SK-N-SH (cell line): ENCODE results near the gene GYS1. TPM values are rescaled to one million over a fixed set of nuclear protein-coding genes. Genes with fewer than 3 reads are reported as not detected.
A peak's percentile ranks its signal among the peaks of the same experiment; 100 is the strongest.
"Not testable (repeated sequence)": the region's sequence is repeated elsewhere in the genome, so short reads cannot be mapped to it uniquely, and the experiment has no call there.

Experiments used
- CTCF ChIA-PET: fragments of 300-600, 350-600 bp; formaldehyde crosslinking; extraction: SDS; loops from one replicate; lab custom pipeline; 2021; lab: Yijun Ruan, JAX
- POLR2A ChIA-PET: fragments of 350-600 bp; sonication (Branson Sonifier 250); formaldehyde crosslinking; extraction: SDS; loops from one replicate; lab custom pipeline; 2020; ENCODE audit warnings: antibody characterized with exemption, inconsistent platforms; lab: Yijun Ruan, JAX
- DNase-seq: peaks from one replicate; pipeline ENCODE4 v3.0.0; 2012
- H2AFZ ChIP-seq: fragments of 200-600 bp; sonication (generic); 2 replicates; pipeline ENCODE4 v1.8.1; 2016; ENCODE audit warnings: antibody characterized with exemption, mild to moderate bottlenecking, low read depth
- H3F3A ChIP-seq: fragments of 200-600 bp; sonication (generic); replicated peaks from 2 replicates; pipeline ENCODE3; 2016; ENCODE audit warnings: antibody characterized with exemption, mild to moderate bottlenecking; ENCODE audit not compliant: insufficient read depth
- H3K27ac ChIP-seq, 2 experiments: fragments of 200-500 bp in 1 of 2; fragments of 200-600 bp in 1 of 2; sonication (Bioruptor generic) in 1 of 2; sonication (generic), shearing (Covaris generic) in 1 of 2; 2 replicates each; pipeline versions ENCODE4 v1.5.1 to v1.6.1; 2014 to 2016; ENCODE audit warnings: low read depth in 2 of 2, inconsistent platforms in 1 of 2, low read length in 1 of 2, mild to moderate bottlenecking in 1 of 2, mixed read lengths in 1 of 2
- H3K27me3 ChIP-seq: fragments of 200-600 bp; sonication (generic), shearing (Covaris generic); 2 replicates; pipeline ENCODE4 v1.6.1; 2016; ENCODE audit warnings: mixed run types; ENCODE audit not compliant: insufficient read depth
- H3K36me3 ChIP-seq, 2 experiments: fragments of 200-500 bp in 1 of 2; fragments of 200-600 bp in 1 of 2; sonication (Bioruptor generic) in 1 of 2; sonication (generic) in 1 of 2; replicated peaks in 1 of 2; 2 replicates each; pipeline versions ENCODE3 to v1.5.1; 2014 to 2016; ENCODE audit warnings: low read length in 1 of 2, mild to moderate bottlenecking in 1 of 2; ENCODE audit not compliant: insufficient read depth in 2 of 2, control insufficient read depth in 1 of 2
- H3K4me1 ChIP-seq, 2 experiments: fragments of 200-500 bp in 1 of 2; fragments of 200-600 bp in 1 of 2; sonication (Bioruptor generic) in 1 of 2; sonication (generic), shearing (Covaris generic) in 1 of 2; 2 replicates each; pipeline versions ENCODE4 v1.5.1 to v1.6.1; 2014 to 2016; ENCODE audit warnings: low read depth in 1 of 2, low read length in 1 of 2, mixed run types in 1 of 2; ENCODE audit not compliant: insufficient read depth in 2 of 2, control insufficient read depth in 1 of 2
- H3K4me2 ChIP-seq: fragments of 200-600 bp; sonication (generic), shearing (Covaris generic); 2 replicates; pipeline ENCODE4 v1.6.1; 2017; ENCODE audit warnings: mixed run types
- H3K4me3 ChIP-seq, 2 experiments: fragments of 200-500 bp in 1 of 2; fragments of 200-600 bp in 1 of 2; sonication (Bioruptor generic) in 1 of 2; sonication (generic), shearing (Covaris generic) in 1 of 2; 2 replicates each; pipeline versions ENCODE4 v1.5.1 to v1.8.1; 2014 to 2016; ENCODE audit warnings: low read depth in 2 of 2, inconsistent platforms in 1 of 2, low read length in 1 of 2, mild to moderate bottlenecking in 1 of 2, mixed read lengths in 1 of 2, moderate library complexity in 1 of 2
- H3K79me2 ChIP-seq: fragments of 200-600 bp; sonication (generic); 2 replicates; pipeline ENCODE4 v1.8.1; 2017; ENCODE audit warnings: mild to moderate bottlenecking; ENCODE audit not compliant: insufficient read depth
- H3K9ac ChIP-seq: fragments of 200-600 bp; sonication (generic); 2 replicates; pipeline ENCODE4 v1.6.1; 2017; ENCODE audit warnings: mixed run types
- H3K9me2 ChIP-seq: fragments of 200-600 bp; sonication (generic); 2 replicates; pipeline ENCODE4 v1.6.1; 2017; ENCODE audit warnings: mixed run types
- H3K9me3 ChIP-seq: fragments of 200-600 bp; sonication (generic); 2 replicates; pipeline ENCODE4 v1.6.1; 2017; ENCODE audit warnings: mixed run types, mild to moderate bottlenecking, moderate library complexity
- H4K20me1 ChIP-seq: fragments of 200-600 bp; sonication (generic); 2 replicates; pipeline ENCODE4 v1.6.1; 2017; ENCODE audit warnings: mild to moderate bottlenecking, mixed run types; ENCODE audit not compliant: insufficient read depth
- CTCF ChIP-seq: fragments of 200-600 bp; sonication (generic); IDR thresholded peaks from 2 replicates; pipeline ENCODE4 v1.6.1; 2017; ENCODE audit warnings: antibody characterized with exemption, mild to moderate bottlenecking, moderate library complexity
- EP300 ChIP-seq, 2 experiments: IDR thresholded peaks; 2 replicates each; pipeline versions ENCODE4 v1.4.0 to v1.6.1; 2012; ENCODE audit warnings: borderline replicate concordance in 1 of 2, low read depth in 1 of 2, low read length in 1 of 2
- FOSL2 ChIP-seq: IDR thresholded peaks from 2 replicates; pipeline ENCODE4 v1.4.0; 2012; ENCODE audit warnings: low read depth, mild to moderate bottlenecking, moderate library complexity, borderline replicate concordance
- MEF2A ChIP-seq: IDR thresholded peaks from 2 replicates; pipeline ENCODE4 v1.4.0; 2012; ENCODE audit warnings: low read depth, borderline replicate concordance
- POLR2AphosphoS5 ChIP-seq: IDR thresholded peaks from 2 replicates; pipeline ENCODE4 v1.6.1; 2012; ENCODE audit warnings: low read depth, low read length
- RAD21 ChIP-seq: IDR thresholded peaks from 2 replicates; pipeline ENCODE4 v1.6.1; 2012; ENCODE audit warnings: mild to moderate bottlenecking, low read length
- RCOR1 ChIP-seq: fragments of 150-350 bp; IDR thresholded peaks from 2 replicates; pipeline ENCODE4 v1.6.1; 2017; ENCODE audit warnings: antibody characterized with exemption, low read length
- RXRA ChIP-seq: IDR thresholded peaks from 2 replicates; pipeline ENCODE4 v1.4.0; 2012; ENCODE audit warnings: low read depth, mild to moderate bottlenecking, borderline replicate concordance
- TAF1 ChIP-seq: IDR thresholded peaks from 2 replicates; pipeline ENCODE4 v1.6.1; 2012; ENCODE audit warnings: low read depth, mild to moderate bottlenecking, low read length, moderate library complexity, borderline replicate concordance
- WGBS: methylation state at CpG from one replicate; pipeline ENCODE4 v1.1.6; 2017; ENCODE audit warnings: low lambda C conversion rate; 5-methylcytosine and 5-hydroxymethylcytosine counted together
- polyA plus RNA-seq, 3 experiments: library from polyadenylated mRNA; depleted of rRNA; stranded (reverse); fragments of >200 nt; gene quantifications; 2 replicates each; pipeline ENCODE4 v1.2.3, GENCODE V29; 2012
- TF ChIP-seq, protein P1 (sequence below): IDR thresholded peaks from 2 replicates; pipeline ENCODE4 v1.4.0; 2012; ENCODE audit warnings: low read depth, borderline replicate concordance

The GYS1 gene
- polyA plus RNA-seq, 1 of the 3 experiments (the other 2 are of a cell fraction): 25.3 TPM

- no peak for DNase-seq
- WGBS: 90% methylated on average over 15 of the region's 15 CpGs
- Histone ChIP-seq H3K27ac (no peak overlapping the region), H3K4me3 (no peak overlapping the region), H4K20me1 (no peaks in the 10 kb centered on the region), H3K27me3 (no peaks in the 10 kb centered on the region), H3K4me1 (peaks cover 5 to 7% of the 10 kb centered on the region in 2 experiments; a peak in 1 of 4 replicates), H3F3A (peaks cover 18% of the 10 kb centered on the region), H3K9me3 (no peaks in the 10 kb centered on the region), H3K9ac (no peak overlapping the region), H3K79me2 (no peaks in the 10 kb centered on the region), H3K36me3 (no peaks in the 10 kb centered on the region), H2AFZ (no peak overlapping the region), H3K9me2 (no peaks in the 10 kb centered on the region), H3K4me2 (no peak overlapping the region)
- ChIA-PET POLR2A (no interaction called here), CTCF (interaction anchor here (0.9 kb wide), 1 partner anchor 92 kb away, joined by 3 read pairs; the partner anchor contains the start of gene HSD17B14)
- TF ChIP-seq TAF1 (no peak), FOSL2 (no peak), RXRA (no peak), CTCF (no peak), POLR2AphosphoS5 (no peak), MEF2A (no peak), RCOR1 (no peak), EP300 (IDR thresholded peaks at IDR 0.05; ENCODE audit: borderline replicate concordance in 1 of 2, low read depth in 1 of 2, low read length in 1 of 2) (no peak), RAD21 (no peak)
- TF ChIP-seq, protein P1, sequence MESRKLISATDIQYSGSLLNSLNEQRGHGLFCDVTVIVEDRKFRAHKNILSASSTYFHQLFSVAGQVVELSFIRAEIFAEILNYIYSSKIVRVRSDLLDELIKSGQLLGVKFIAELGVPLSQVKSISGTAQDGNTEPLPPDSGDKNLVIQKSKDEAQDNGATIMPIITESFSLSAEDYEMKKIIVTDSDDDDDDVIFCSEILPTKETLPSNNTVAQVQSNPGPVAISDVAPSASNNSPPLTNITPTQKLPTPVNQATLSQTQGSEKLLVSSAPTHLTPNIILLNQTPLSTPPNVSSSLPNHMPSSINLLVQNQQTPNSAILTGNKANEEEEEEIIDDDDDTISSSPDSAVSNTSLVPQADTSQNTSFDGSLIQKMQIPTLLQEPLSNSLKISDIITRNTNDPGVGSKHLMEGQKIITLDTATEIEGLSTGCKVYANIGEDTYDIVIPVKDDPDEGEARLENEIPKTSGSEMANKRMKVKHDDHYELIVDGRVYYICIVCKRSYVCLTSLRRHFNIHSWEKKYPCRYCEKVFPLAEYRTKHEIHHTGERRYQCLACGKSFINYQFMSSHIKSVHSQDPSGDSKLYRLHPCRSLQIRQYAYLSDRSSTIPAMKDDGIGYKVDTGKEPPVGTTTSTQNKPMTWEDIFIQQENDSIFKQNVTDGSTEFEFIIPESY: no peak
Measured at GRCh38 chr19:48928164-48929025, 64.7 kb downstream of the GYS1 start.

DNA sequence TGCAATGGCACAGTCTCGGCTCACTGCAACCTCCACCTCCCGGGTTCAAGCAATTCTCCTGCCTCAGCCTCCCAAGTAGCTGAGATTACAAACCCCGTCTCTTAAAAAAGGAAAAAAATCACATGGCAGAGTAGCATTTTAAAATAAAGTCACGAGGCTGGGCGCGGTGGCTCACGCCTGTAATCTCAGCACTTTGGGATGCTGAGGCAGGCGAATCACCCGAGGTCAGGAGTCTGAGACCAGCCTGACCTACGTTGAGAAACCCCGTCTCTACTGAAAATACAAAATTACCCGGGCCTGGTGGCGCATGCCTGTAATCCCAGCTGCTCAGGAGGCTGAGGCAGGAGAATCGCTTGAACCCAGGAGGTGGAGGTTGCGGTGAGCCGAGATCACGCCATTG is 65.4 kb downstream of the GYS1 start:
- CTCF ChIA-PET, H3K27me3 ChIP-seq, H4K20me1 ChIP-seq, H3K9me3 ChIP-seq, H3K4me3 ChIP-seq, H2AFZ ChIP-seq, POLR2A ChIA-PET, H3K4me2 ChIP-seq, H3K9ac ChIP-seq, DNase-seq, H3K36me3 ChIP-seq, H3K9me2 ChIP-seq, H3K79me2 ChIP-seq, H3K4me1 ChIP-seq: not testable (repeated sequence)
- Histone ChIP-seq H3K27ac (peak overlapping the region in 1 of 2 experiments; percentile 71; a peak in 1 of 4 replicates), H3F3A (peaks cover 15% of the 10 kb centered on the region)
- 83% methylated on average over 17 of the region's 17 CpGs for WGBS
